ENCODE measurements around the gene BCAN.

Gene BCAN

GRCh38 chr1:156596426-156596825, 45.5 kb upstream of the BCAN start:
- TF ChIP-seq CTCF (IDR thresholded peaks at IDR 0.05; ENCODE audit: control insufficient read depth, insufficient read depth, low read depth, low read length, missing control alignments): no peak
- DNase-seq (ENCODE audit: low read depth): no peak
- H3K4me3 ChIP-seq (ENCODE audit: control insufficient read depth, low read depth, low read length): no peak overlapping the region

DNA sequence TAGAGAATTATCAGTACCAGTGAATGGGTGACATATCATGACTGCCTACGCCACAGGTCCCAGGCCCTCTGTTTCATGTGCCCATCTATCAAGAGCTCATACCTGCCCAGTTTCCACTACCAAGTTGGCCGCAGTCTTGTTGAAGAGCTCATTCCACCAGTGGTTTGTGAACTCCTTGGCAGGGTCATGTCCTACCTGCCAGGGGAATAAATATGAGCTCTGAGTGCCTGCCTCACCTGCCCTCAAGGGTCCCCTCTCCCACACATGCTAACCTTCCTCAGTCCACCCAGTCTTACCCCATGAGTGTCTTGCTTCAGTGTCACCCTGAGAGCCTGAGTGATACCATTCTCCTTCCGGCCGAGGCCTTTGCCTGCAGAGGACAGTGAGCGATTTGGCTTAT, 43.8 kb upstream of the BCAN start:
- no peak for DNase-seq (ENCODE audit: low read depth)
- TF ChIP-seq CTCF (IDR thresholded peaks at IDR 0.05; ENCODE audit: control insufficient read depth, insufficient read depth, low read depth, low read length, missing control alignments): no peak
- H3K4me3 ChIP-seq (ENCODE audit: control insufficient read depth, low read depth, low read length): no peak overlapping the region

DNA sequence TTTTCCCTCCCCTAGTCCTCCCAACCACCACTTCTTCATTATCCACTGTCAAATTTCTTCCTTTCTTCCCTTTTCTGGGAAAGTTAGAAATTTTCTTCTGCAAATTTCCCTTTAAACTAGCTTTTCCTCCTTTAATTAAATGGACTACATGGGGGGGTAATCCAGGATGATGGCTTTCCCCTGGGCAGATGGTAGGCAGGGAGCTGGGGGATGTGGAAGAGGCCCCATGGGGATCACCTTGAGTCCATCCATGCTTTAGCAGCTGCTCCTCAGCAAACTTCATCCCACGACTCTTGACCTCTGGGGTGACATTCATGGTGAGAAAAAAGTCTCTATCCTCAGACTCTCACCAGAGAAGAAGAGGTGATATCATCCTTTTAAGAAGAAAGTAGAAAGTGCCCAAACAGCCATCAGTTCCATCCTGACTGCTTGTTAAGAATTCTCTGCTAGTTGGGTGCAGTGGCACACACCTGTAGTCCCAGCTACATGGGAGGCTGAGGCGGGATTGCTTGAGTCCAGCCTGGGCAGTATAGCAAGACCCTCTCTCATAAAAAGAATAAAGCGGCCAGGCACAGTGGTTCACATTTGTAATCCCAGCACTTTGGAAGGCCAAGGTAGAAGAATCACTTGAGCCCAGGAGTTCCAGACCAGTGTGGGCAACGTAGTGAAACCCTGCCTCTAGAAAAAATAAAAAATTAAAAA, 43.0 kb upstream of the BCAN start:
- no peak overlapping the region for H3K4me3 ChIP-seq (ENCODE audit: control insufficient read depth, low read depth, low read length)
- DNase-seq (ENCODE audit: low read depth): no peak
- TF ChIP-seq CTCF (IDR thresholded peaks at IDR 0.05; ENCODE audit: control insufficient read depth, insufficient read depth, low read depth, low read length, missing control alignments): no peak

DNA sequence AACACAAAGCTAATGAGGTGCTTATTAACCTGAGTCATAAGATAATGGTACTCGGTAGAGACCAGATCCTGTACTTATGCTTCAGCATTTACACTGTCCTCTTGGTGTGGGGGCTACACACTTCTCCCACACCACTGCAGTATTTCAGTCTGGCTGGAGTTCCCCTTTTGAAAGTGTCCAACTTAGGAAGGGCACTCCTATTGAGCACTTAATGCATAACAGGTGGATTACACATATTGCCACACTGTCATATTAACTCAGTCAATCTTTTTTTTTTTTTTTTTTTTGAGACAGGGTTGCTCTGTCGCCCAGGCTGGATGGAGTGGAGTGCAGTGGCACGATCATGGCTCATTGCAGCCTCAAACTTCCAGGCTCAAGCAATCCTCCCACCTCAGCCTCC, 42.1 kb upstream of the BCAN start:
- TF ChIP-seq CTCF (IDR thresholded peaks at IDR 0.05; ENCODE audit: control insufficient read depth, insufficient read depth, low read depth, low read length, missing control alignments): no peak
- DNase-seq (ENCODE audit: low read depth): no peak
- H3K4me3 ChIP-seq (ENCODE audit: control insufficient read depth, low read depth, low read length): no peak overlapping the region

- DNase-seq (ENCODE audit: low read depth): no peak
- TF ChIP-seq CTCF (IDR thresholded peaks at IDR 0.05; ENCODE audit: control insufficient read depth, insufficient read depth, low read depth, low read length, missing control alignments): no peak
- peak overlapping the region; percentile 60 for H3K4me3 ChIP-seq (ENCODE audit: control insufficient read depth, low read depth, low read length)
Measured at GRCh38 chr1:156600733-156601121, 41.2 kb upstream of the BCAN start.

- peak; percentile 76 for DNase-seq (ENCODE audit: low read depth)
- TF ChIP-seq CTCF (IDR thresholded peaks at IDR 0.05; ENCODE audit: control insufficient read depth, insufficient read depth, low read depth, low read length, missing control alignments): no peak
- H3K4me3 ChIP-seq (ENCODE audit: control insufficient read depth, low read depth, low read length): peak within 1 kb of the TSS; percentile 60
Measured at GRCh38 chr1:156601122-156601830, 40.6 kb upstream of the BCAN start, which contains the start of gene GPATCH4. Gene GPATCH4 (minus strand): TSS chr1:156601479.

Data from AG09309 (cell line).